ENCODE measurements around the gene TF.

Gene TF

DNA sequence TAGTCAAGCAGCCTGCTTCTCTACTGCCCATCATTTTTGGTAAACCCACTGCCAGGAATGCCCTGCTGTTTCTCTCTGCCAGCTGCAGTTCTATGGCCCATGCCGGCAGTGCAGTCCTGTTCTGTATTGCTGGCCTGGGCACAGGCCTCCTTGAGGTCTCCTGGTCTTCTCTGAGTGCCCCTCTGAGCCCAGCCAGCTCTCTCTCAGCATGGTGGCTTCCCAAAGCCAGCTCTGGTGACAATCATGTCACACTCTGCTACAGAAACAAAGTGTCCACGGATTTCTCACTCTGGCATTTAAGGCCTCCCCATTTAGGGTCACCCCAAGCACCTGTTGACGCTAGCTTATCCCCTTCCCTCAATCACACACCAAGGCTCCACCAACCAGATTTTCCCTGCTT, 83.9 kb downstream of the TF start:
- no peak overlapping the region for H3K4me3 ChIP-seq (ENCODE audit: low read length)
- no peak for DNase-seq (ENCODE audit: low read depth, low spot score)

DNA sequence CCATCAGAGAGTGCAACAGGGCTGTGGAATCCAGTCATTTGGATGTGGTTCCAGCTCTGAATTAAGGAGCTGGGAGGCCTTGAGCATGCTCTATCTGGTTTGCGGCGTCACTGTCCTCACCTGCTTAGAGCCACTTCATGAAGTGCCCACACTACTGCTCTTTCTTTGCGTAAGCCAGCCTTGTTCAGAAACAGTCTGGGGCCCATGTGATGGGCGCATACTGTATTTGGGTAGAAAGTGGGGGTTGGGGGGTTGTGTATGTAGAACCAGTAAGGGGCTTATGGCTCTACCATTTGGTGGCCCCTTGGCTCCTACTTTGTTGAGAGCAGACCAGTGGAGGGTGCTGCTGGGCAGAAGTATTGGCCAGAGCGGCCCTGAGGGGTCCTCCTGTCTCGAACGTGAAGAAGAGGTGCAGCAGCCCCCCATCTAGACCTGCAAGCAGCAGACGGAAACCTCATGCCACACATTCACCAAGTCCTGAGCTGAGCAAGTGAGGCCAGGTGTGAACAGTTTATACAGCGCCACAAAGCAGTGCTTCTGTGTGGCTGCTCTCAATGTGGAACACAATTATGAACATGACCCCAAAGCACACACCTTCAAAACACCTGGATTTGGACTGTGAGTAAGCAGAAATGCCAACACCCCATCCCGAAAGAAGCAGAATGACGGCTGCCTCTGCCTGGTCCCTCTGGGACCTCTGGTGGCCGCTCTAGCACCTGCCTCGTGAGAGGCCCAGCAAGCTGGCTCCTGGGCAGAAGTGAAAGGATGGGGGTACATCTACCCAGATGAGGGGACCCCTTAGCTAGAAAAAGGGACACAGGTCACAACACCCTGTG, 86.0 kb downstream of the TF start:
- DNase-seq (ENCODE audit: low read depth, low spot score) = no peak
- no peak overlapping the region for H3K4me3 ChIP-seq (ENCODE audit: low read length)

DNA sequence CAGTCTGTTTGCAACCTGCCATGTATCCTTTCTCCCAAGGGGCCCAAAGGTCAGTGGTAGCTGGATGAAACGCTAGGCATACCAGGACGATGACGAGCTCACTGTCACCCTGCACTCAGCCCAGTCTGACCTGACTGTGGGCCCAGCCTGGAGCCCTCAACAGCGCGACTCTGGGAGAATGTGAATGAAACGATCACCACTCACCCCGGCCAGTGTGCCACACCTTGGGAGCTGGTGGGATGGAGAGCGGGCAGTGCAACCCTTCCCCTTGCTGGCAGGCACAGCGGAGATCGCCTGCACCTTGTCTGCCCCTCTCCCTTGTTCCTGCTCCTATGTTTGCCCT, 86.6 kb downstream of the TF start:
- no peak for DNase-seq (ENCODE audit: low read depth, low spot score)
- H3K4me3 ChIP-seq (ENCODE audit: low read length) = no peak overlapping the region

DNA sequence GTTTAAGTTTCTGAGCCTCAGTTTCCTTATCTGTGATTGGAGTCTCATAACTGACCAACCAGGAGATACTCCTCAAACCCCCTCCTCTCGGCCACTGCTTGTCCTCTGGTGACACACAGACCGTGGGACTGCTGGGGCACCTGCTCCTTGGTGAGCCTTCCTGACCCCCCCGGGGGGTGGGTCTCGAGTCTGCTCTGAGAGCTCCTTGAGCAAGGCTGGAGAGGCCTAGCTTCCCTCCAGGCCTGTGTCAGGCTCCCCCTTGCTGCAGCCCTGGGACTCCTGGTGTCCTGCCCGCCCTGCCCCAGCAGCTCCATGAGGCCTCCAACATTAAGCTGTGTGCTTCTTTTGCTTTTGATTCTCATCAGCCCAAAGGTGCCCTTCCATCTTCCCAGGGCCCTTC, 87.1 kb downstream of the TF start:
- H3K4me3 ChIP-seq (ENCODE audit: low read length) = no peak overlapping the region
- no peak for DNase-seq (ENCODE audit: low read depth, low spot score)

GRCh38 chr3:133833880-133834620, 87.9 kb downstream of the TF start:
- DNase-seq (ENCODE audit: low read depth, low spot score) = no peak
- no peak overlapping the region for H3K4me3 ChIP-seq (ENCODE audit: low read length)

GRCh38 chr3:133834621-133835417, 88.6 kb downstream of the TF start:
- H3K4me3 ChIP-seq (ENCODE audit: low read length) = no peak overlapping the region
- DNase-seq (ENCODE audit: low read depth, low spot score) = no peak

- H3K4me3 ChIP-seq (ENCODE audit: low read length) = no peak overlapping the region
- DNase-seq (ENCODE audit: low read depth, low spot score) = no peak
Measured at GRCh38 chr3:133835418-133835743, 89.2 kb downstream of the TF start.

GRCh38 chr3:133835961-133836360, 89.8 kb downstream of the TF start:
- H3K4me3 ChIP-seq (ENCODE audit: low read length) = no peak overlapping the region
- DNase-seq (ENCODE audit: low read depth, low spot score) = no peak

DNA sequence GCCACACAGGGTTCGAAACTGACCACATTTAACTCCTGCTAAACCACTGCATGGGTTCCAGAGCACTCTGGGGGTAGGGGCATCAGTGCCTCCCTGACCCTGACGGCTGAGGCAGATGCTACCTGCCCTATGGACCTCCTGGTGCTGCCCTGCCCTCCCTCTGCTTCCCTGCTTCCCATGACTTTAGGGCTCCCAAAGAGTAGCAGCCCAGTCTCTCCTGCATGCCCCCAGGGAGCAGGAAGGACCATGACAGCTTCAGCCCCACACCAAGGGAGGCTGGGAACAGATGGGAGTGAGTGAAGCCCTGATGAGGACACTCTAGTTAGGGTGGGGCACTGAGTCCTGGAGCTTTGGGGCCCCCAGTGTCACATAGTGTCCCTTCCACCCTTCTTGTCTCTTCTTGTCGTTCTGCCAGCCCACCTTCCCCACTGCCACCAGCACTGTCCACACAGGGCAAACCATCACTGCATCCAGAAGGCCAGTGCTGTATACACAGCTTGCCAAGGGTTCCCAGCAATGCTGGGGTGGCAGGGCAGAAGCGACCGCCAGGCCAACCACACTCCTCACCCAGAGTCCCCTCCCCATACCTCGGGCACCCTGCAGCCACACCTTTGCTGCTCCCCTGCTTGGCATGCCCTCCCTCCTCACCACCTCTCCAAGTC, 90.4 kb downstream of the TF start:
- no peak overlapping the region for H3K4me3 ChIP-seq (ENCODE audit: low read length)
- no peak for DNase-seq (ENCODE audit: low read depth, low spot score)

DNA sequence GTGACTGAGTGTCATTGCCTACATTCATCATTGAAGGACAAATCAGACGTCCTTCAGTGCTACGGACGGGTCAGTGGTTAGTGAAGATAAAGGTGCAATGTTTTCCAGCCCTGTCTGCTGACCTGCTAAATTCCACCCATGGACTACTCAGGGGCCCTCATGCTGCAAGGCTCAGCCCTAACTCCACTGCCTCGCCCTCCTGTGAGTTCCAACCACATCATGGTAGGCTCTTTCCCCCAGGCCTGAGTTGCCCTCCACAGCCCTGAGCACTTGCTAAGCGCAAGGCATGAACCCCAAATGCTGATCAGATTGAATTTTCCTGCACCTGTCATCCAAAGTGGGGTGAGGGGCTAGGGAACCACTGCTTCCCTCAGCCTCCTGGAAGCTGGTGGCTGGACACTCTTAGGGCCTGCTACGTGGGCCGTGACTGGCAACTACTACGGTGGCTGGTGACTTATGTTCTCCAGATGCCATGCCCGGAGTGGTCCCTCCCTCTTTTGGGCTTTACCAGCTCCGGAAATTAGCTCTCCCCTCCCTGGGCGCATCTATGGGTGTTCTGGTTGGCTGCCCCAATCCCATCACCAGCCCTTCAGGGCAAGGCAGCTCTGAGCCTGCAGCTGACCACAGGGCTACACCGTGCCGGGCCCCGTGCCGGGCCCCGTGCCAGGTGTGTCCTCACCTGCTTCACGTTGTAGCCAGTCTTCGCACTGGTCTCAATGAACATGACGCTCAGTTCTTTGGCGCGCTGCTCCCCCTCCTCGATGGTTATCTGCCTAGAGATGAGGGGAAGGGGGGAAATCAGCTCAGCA, 91.5 kb downstream of the TF start:
- H3K4me3 ChIP-seq (ENCODE audit: low read length) = no peak overlapping the region
- DNase-seq (ENCODE audit: low read depth, low spot score) = no peak

GRCh38 chr3:133838296-133838789, 92.2 kb downstream of the TF start:
- no peak for DNase-seq (ENCODE audit: low read depth, low spot score)
- no peak overlapping the region for H3K4me3 ChIP-seq (ENCODE audit: low read length)

GRCh38 chr3:133838916-133839800, 93.0 kb downstream of the TF start:
- H3K4me3 ChIP-seq (ENCODE audit: low read length) = no peak overlapping the region
- no peak for DNase-seq (ENCODE audit: low read depth, low spot score)

GRCh38 chr3:133840055-133840737, 94.0 kb downstream of the TF start:
- no peak overlapping the region for H3K4me3 ChIP-seq (ENCODE audit: low read length)
- no peak for DNase-seq (ENCODE audit: low read depth, low spot score)

- DNase-seq (ENCODE audit: low read depth, low spot score) = no peak
Measured at GRCh38 chr3:133840767-133841166, 94.6 kb downstream of the TF start.

GRCh38 chr3:133841196-133841595, 95.0 kb downstream of the TF start:
- DNase-seq (ENCODE audit: low read depth, low spot score) = no peak
- H3K4me3 ChIP-seq (ENCODE audit: low read length) = no peak overlapping the region

More at GRCh38 chr3:133840767-133841166, 94.6 kb downstream of the TF start:
- H3K4me3 ChIP-seq (ENCODE audit: low read length) = no peak overlapping the region

GRCh38 chr3:133842158-133842557, 96.0 kb downstream of the TF start:
- DNase-seq (ENCODE audit: low read depth, low spot score) = no peak
- H3K4me3 ChIP-seq (ENCODE audit: low read length) = no peak overlapping the region

GRCh38 chr3:133843634-133844033, 97.4 kb downstream of the TF start:
- no peak overlapping the region for H3K4me3 ChIP-seq (ENCODE audit: low read length)
- no peak for DNase-seq (ENCODE audit: low read depth, low spot score)

All from Jurkat, Clone E6-1 (cell line).